SK-N-SH (cell line): Measurements from ENCODE around the gene POU6F1. TPM values are rescaled to one million over a fixed set of nuclear protein-coding genes. Genes with fewer than 3 reads are reported as not detected.

Experiments used
- CTCF ChIA-PET: fragments of 300-600, 350-600 bp; formaldehyde crosslinking; extraction: SDS; loops from one replicate; lab custom pipeline; 2021; lab: Yijun Ruan, JAX
- POLR2A ChIA-PET: fragments of 350-600 bp; sonication (Branson Sonifier 250); formaldehyde crosslinking; extraction: SDS; loops from one replicate; lab custom pipeline; 2020; ENCODE audit warnings: antibody characterized with exemption, inconsistent platforms; lab: Yijun Ruan, JAX
- DNase-seq: peaks from one replicate; pipeline ENCODE4 v3.0.0; 2012
- H2AFZ ChIP-seq: fragments of 200-600 bp; sonication (generic); 2 replicates; pipeline ENCODE4 v1.8.1; 2016; ENCODE audit warnings: antibody characterized with exemption, mild to moderate bottlenecking, low read depth
- H3F3A ChIP-seq: fragments of 200-600 bp; sonication (generic); replicated peaks from 2 replicates; pipeline ENCODE3; 2016; ENCODE audit warnings: antibody characterized with exemption, mild to moderate bottlenecking; ENCODE audit not compliant: insufficient read depth
- H3K27ac ChIP-seq, 2 experiments: fragments of 200-500 bp in 1 of 2; fragments of 200-600 bp in 1 of 2; sonication (Bioruptor generic) in 1 of 2; sonication (generic), shearing (Covaris generic) in 1 of 2; 2 replicates each; pipeline versions ENCODE4 v1.5.1 to v1.6.1; 2014 to 2016; ENCODE audit warnings: low read depth in 2 of 2, inconsistent platforms in 1 of 2, low read length in 1 of 2, mild to moderate bottlenecking in 1 of 2, mixed read lengths in 1 of 2
- H3K27me3 ChIP-seq: fragments of 200-600 bp; sonication (generic), shearing (Covaris generic); 2 replicates; pipeline ENCODE4 v1.6.1; 2016; ENCODE audit warnings: mixed run types; ENCODE audit not compliant: insufficient read depth
- H3K36me3 ChIP-seq, 2 experiments: fragments of 200-500 bp in 1 of 2; fragments of 200-600 bp in 1 of 2; sonication (Bioruptor generic) in 1 of 2; sonication (generic) in 1 of 2; replicated peaks in 1 of 2; 2 replicates each; pipeline versions ENCODE3 to v1.5.1; 2014 to 2016; ENCODE audit warnings: low read length in 1 of 2, mild to moderate bottlenecking in 1 of 2; ENCODE audit not compliant: insufficient read depth in 2 of 2, control insufficient read depth in 1 of 2
- H3K4me1 ChIP-seq, 2 experiments: fragments of 200-500 bp in 1 of 2; fragments of 200-600 bp in 1 of 2; sonication (Bioruptor generic) in 1 of 2; sonication (generic), shearing (Covaris generic) in 1 of 2; 2 replicates each; pipeline versions ENCODE4 v1.5.1 to v1.6.1; 2014 to 2016; ENCODE audit warnings: low read depth in 1 of 2, low read length in 1 of 2, mixed run types in 1 of 2; ENCODE audit not compliant: insufficient read depth in 2 of 2, control insufficient read depth in 1 of 2
- H3K4me2 ChIP-seq: fragments of 200-600 bp; sonication (generic), shearing (Covaris generic); 2 replicates; pipeline ENCODE4 v1.6.1; 2017; ENCODE audit warnings: mixed run types
- H3K4me3 ChIP-seq, 2 experiments: fragments of 200-500 bp in 1 of 2; fragments of 200-600 bp in 1 of 2; sonication (Bioruptor generic) in 1 of 2; sonication (generic), shearing (Covaris generic) in 1 of 2; 2 replicates each; pipeline versions ENCODE4 v1.5.1 to v1.8.1; 2014 to 2016; ENCODE audit warnings: low read depth in 2 of 2, inconsistent platforms in 1 of 2, low read length in 1 of 2, mild to moderate bottlenecking in 1 of 2, mixed read lengths in 1 of 2, moderate library complexity in 1 of 2
- H3K79me2 ChIP-seq: fragments of 200-600 bp; sonication (generic); 2 replicates; pipeline ENCODE4 v1.8.1; 2017; ENCODE audit warnings: mild to moderate bottlenecking; ENCODE audit not compliant: insufficient read depth
- H3K9ac ChIP-seq: fragments of 200-600 bp; sonication (generic); 2 replicates; pipeline ENCODE4 v1.6.1; 2017; ENCODE audit warnings: mixed run types
- H3K9me2 ChIP-seq: fragments of 200-600 bp; sonication (generic); 2 replicates; pipeline ENCODE4 v1.6.1; 2017; ENCODE audit warnings: mixed run types
- H3K9me3 ChIP-seq: fragments of 200-600 bp; sonication (generic); 2 replicates; pipeline ENCODE4 v1.6.1; 2017; ENCODE audit warnings: mixed run types, mild to moderate bottlenecking, moderate library complexity
- H4K20me1 ChIP-seq: fragments of 200-600 bp; sonication (generic); 2 replicates; pipeline ENCODE4 v1.6.1; 2017; ENCODE audit warnings: mild to moderate bottlenecking, mixed run types; ENCODE audit not compliant: insufficient read depth
- CTCF ChIP-seq: fragments of 200-600 bp; sonication (generic); IDR thresholded peaks from 2 replicates; pipeline ENCODE4 v1.6.1; 2017; ENCODE audit warnings: antibody characterized with exemption, mild to moderate bottlenecking, moderate library complexity
- EP300 ChIP-seq, 2 experiments: IDR thresholded peaks; 2 replicates each; pipeline versions ENCODE4 v1.4.0 to v1.6.1; 2012; ENCODE audit warnings: borderline replicate concordance in 1 of 2, low read depth in 1 of 2, low read length in 1 of 2
- EZH2phosphoT487 ChIP-seq: fragments of 200-600 bp; sonication (generic); IDR thresholded peaks from 2 replicates; pipeline ENCODE4 v1.6.1; 2017; ENCODE audit warnings: low read depth, mixed run types, mild to moderate bottlenecking, antibody characterized with exemption, moderate library complexity, borderline replicate concordance
- FOSL2 ChIP-seq: IDR thresholded peaks from 2 replicates; pipeline ENCODE4 v1.4.0; 2012; ENCODE audit warnings: low read depth, mild to moderate bottlenecking, moderate library complexity, borderline replicate concordance
- FOXJ3 ChIP-seq: sonication (generic); formaldehyde crosslinking; IDR thresholded peaks from 2 replicates; pipeline ENCODE4 v1.5.1; 2020; ENCODE audit warnings: mild to moderate bottlenecking, missing genetic modification reagents
- FOXM1 ChIP-seq: IDR thresholded peaks from 2 replicates; pipeline ENCODE4 v1.4.0; 2012; ENCODE audit warnings: low read depth, mild to moderate bottlenecking
- GABPA ChIP-seq: IDR thresholded peaks from 2 replicates; pipeline ENCODE4 v1.4.0; 2012; ENCODE audit warnings: low read depth, mild to moderate bottlenecking
- GATA2 ChIP-seq: sonication (generic); formaldehyde crosslinking; IDR thresholded peaks from 2 replicates; pipeline ENCODE4 v1.5.0; 2020; ENCODE audit warnings: mild to moderate bottlenecking, missing genetic modification reagents
- IRF3 ChIP-seq: fragments of 150-350 bp; IDR thresholded peaks from 2 replicates; pipeline ENCODE4 v1.6.1; 2016; ENCODE audit warnings: mild to moderate bottlenecking, low read depth, low read length
- MAX ChIP-seq: IDR thresholded peaks from 2 replicates; pipeline ENCODE4 v1.4.0; 2012; ENCODE audit warnings: low read depth
- MXI1 ChIP-seq: IDR thresholded peaks from 2 replicates; pipeline ENCODE4 v1.6.1; 2012; ENCODE audit warnings: mild to moderate bottlenecking, low read depth, low read length, improper control_type of control experiment
- NFIC ChIP-seq: IDR thresholded peaks from 2 replicates; pipeline ENCODE4 v1.4.0; 2012; ENCODE audit warnings: borderline replicate concordance
- NRF1 ChIP-seq: IDR thresholded peaks from 2 replicates; pipeline ENCODE4 v1.6.1; 2012; ENCODE audit warnings: low read depth, mild to moderate bottlenecking, low read length
- POLR2AphosphoS5 ChIP-seq: IDR thresholded peaks from 2 replicates; pipeline ENCODE4 v1.6.1; 2012; ENCODE audit warnings: low read depth, low read length
- RAD21 ChIP-seq: IDR thresholded peaks from 2 replicates; pipeline ENCODE4 v1.6.1; 2012; ENCODE audit warnings: mild to moderate bottlenecking, low read length
- RFX5 ChIP-seq: IDR thresholded peaks from 2 replicates; pipeline ENCODE4 v1.6.1; 2012; ENCODE audit warnings: mild to moderate bottlenecking, improper control_type of control experiment, low read length
- SIN3A ChIP-seq: IDR thresholded peaks from 2 replicates; pipeline ENCODE4 v1.6.1; 2012; ENCODE audit warnings: low read depth, mild to moderate bottlenecking, low read length, moderate library complexity, borderline replicate concordance
- SMC3 ChIP-seq: IDR thresholded peaks from 2 replicates; pipeline ENCODE4 v1.6.1; 2012; ENCODE audit warnings: low read depth, low read length, improper control_type of control experiment
- TAF1 ChIP-seq: IDR thresholded peaks from 2 replicates; pipeline ENCODE4 v1.6.1; 2012; ENCODE audit warnings: low read depth, mild to moderate bottlenecking, low read length, moderate library complexity, borderline replicate concordance
- TCF12 ChIP-seq: IDR thresholded peaks from 2 replicates; pipeline ENCODE4 v1.4.0; 2012
- TEAD4 ChIP-seq: IDR thresholded peaks from 2 replicates; pipeline ENCODE4 v1.4.0; 2012; ENCODE audit warnings: mild to moderate bottlenecking, borderline replicate concordance; ENCODE audit not compliant: insufficient read depth
- YY1 ChIP-seq: IDR thresholded peaks from 2 replicates; pipeline ENCODE4 v1.4.0; 2012; ENCODE audit warnings: low read depth, mild to moderate bottlenecking
- ZBTB33 ChIP-seq: IDR thresholded peaks from 2 replicates; pipeline ENCODE4 v1.4.0; 2012; ENCODE audit warnings: low read depth, borderline replicate concordance
- WGBS: methylation state at CpG from one replicate; pipeline ENCODE4 v1.1.6; 2017; ENCODE audit warnings: low lambda C conversion rate; 5-methylcytosine and 5-hydroxymethylcytosine counted together
- polyA plus RNA-seq, 3 experiments: library from polyadenylated mRNA; depleted of rRNA; stranded (reverse); fragments of >200 nt; gene quantifications; 2 replicates each; pipeline ENCODE4 v1.2.3, GENCODE V29; 2012

POU6F1 gene
- polyA plus RNA-seq, 1 of the 3 experiments (the other 2 are of a cell fraction), result 1.9 TPM

- 0 out of 2 replicates have a peak, but pooled peaks have one; percentile 6 for TF ChIP-seq GATA2 (CRISPR knock-in tag)
- peak; percentile 91 for TF ChIP-seq POLR2AphosphoS5
- TF ChIP-seq GABPA, result peak; percentile 93
- no peak for TF ChIP-seq EZH2phosphoT487
- TF ChIP-seq CTCF, result no peak
- no peak for TF ChIP-seq FOSL2
- peak; percentile 88 for TF ChIP-seq YY1
- no peak for TF ChIP-seq TCF12
- peak; percentile 88 for TF ChIP-seq MXI1
- peak; percentile 67; the same call in 1 of the 2 replicates for TF ChIP-seq SIN3A
- peak; percentile 66 for TF ChIP-seq TAF1
- TF ChIP-seq NRF1, result 0 out of 2 replicates have a peak, but pooled peaks have one; percentile 1
- TF ChIP-seq RFX5, result peak; percentile 98
- TF ChIP-seq RAD21, result 0 out of 2 replicates have a peak, but pooled peaks have one; percentile 23
- TF ChIP-seq SMC3, result peak; percentile 29; the same call in 1 of the 2 replicates
These were observed 45.1 kb downstream of the POU6F1 start, which contains the start of gene TFCP2 (continued) for GRCh38 chr12:51172515-51173431.

GRCh38 chr12:51171884-51172514 is 45.9 kb downstream of the POU6F1 start:
- peaks cover 14% of the 10 kb centered on the region for H3F3A ChIP-seq
- TF ChIP-seq NFIC, result no peak
- TF ChIP-seq TAF1, result no peak
- TF ChIP-seq FOXJ3, result no peak
- no peak for TF ChIP-seq TEAD4
- no peak for TF ChIP-seq SIN3A
- TF ChIP-seq YY1, result no peak
- no peak for TF ChIP-seq ZBTB33
- no peak for TF ChIP-seq GATA2 (CRISPR knock-in tag)
- no peak for TF ChIP-seq GABPA
- TF ChIP-seq MAX, result no peak
- TF ChIP-seq NRF1, result no peak
- no peak for TF ChIP-seq FOXM1
- no peak for TF ChIP-seq EP300 (IDR thresholded peaks at IDR 0.05; ENCODE audit: borderline replicate concordance in 1 of 2, low read depth in 1 of 2, low read length in 1 of 2)
- TF ChIP-seq RFX5, result no peak
- no peak for TF ChIP-seq IRF3
- H4K20me1 ChIP-seq, result no peaks in the 10 kb centered on the region
- WGBS, result 5% methylated on average over 16 of the region's 16 CpGs
- peak overlapping the region; percentile 92 for H3K4me2 ChIP-seq
- CTCF ChIA-PET, result interaction anchor here (0.8 to 1.3 kb wide), 3 partner anchors 31 to 407 kb away, joined by 3 to 4 read pairs (median 3); no protein-coding TSS in a partner anchor
- peak overlapping the region; percentile 79; the same call in 1 of the 2 replicates for H2AFZ ChIP-seq
- peak overlapping the region; percentile 87 for H3K9ac ChIP-seq
- no peaks in the 10 kb centered on the region for H3K9me3 ChIP-seq
- no peaks in the 10 kb centered on the region for H3K36me3 ChIP-seq
- H3K27ac ChIP-seq, result peak overlapping the region; percentile 99
- no peaks in the 10 kb centered on the region for H3K27me3 ChIP-seq
- H3K4me1 ChIP-seq, result no peaks in the 10 kb centered on the region
- no peaks in the 10 kb centered on the region for H3K9me2 ChIP-seq
- no peak for DNase-seq
- POLR2A ChIA-PET, result interaction anchor here (0.6 to 1.4 kb wide), 3 partner anchors 46 to 112 kb away, joined by 3 to 7 read pairs (median 5); partner anchors contain the start of genes CSRNP2 and POU6F1
- H3K4me3 ChIP-seq, result peak overlapping the region; percentile 73 to 97
- peaks cover 55% of the 10 kb centered on the region for H3K79me2 ChIP-seq
